NCI-H2029 treated with DMSO at 0.1 percent for 48 hours (cell line): ENCODE measurements around the gene MRC2.
A peak's percentile ranks its signal among the peaks of the same experiment; 100 is the strongest.
"Not testable (repeated sequence)": the region's sequence is repeated elsewhere in the genome, so short reads cannot be mapped to it uniquely, and the experiment has no call there.

ENCODE experiments used
- DNase-seq: peaks from one replicate; lab custom pipeline; 2025; lab: John Stamatoyannopoulos, UW

The MRC2 gene

DNA sequence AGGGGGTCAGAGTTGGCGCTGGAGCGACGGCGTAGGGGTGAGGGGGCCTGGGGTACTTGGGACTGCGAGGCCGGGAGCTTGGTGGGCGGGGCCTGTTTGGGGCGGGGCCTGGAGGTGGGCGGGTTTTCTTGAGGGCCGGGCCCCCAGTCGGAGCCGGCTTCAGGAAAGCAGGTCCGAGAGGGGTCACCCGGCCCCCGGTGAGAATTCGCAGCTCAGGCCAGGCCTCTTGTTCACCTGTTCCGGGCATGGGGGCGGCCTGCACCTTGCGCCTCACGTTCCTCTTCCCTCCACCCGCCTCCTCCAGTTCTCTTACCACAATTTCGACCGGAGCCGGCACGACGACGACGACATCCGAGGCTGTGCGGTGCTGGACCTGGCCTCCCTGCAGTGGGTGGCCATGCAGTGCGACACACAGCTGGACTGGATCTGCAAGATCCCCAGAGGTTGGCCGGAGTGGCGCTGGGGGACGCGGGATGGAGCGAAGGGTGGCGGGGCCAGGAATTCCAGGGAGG lies 52.5 kb downstream of the MRC2 start:
- DNase-seq, result no peak

DNA sequence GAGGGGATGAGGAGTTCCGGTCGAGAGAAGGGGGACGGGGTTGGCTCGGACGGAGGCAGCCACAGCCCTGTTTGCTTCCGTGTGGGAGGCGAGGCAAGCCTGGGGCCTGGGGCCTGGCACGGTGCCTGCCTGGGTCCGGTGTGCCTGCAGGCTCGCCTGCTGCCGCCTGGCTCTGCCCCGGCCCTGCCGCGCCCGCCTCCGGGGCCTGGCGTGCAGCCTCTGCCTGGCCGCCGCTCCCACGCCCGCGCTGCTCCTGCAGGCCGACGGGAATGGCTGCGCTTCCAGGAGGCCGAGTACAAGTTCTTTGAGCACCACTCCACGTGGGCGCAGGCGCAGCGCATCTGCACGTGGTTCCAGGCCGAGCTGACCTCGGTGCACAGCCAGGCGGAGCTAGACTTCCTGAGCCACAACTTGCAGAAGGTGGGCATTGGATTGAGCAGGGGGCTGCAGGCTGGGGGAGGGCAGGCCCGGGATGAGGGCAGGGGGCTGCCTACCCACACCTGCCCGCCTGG lies 53.1 kb downstream of the MRC2 start:
- DNase-seq, result peak; percentile 13

DNA sequence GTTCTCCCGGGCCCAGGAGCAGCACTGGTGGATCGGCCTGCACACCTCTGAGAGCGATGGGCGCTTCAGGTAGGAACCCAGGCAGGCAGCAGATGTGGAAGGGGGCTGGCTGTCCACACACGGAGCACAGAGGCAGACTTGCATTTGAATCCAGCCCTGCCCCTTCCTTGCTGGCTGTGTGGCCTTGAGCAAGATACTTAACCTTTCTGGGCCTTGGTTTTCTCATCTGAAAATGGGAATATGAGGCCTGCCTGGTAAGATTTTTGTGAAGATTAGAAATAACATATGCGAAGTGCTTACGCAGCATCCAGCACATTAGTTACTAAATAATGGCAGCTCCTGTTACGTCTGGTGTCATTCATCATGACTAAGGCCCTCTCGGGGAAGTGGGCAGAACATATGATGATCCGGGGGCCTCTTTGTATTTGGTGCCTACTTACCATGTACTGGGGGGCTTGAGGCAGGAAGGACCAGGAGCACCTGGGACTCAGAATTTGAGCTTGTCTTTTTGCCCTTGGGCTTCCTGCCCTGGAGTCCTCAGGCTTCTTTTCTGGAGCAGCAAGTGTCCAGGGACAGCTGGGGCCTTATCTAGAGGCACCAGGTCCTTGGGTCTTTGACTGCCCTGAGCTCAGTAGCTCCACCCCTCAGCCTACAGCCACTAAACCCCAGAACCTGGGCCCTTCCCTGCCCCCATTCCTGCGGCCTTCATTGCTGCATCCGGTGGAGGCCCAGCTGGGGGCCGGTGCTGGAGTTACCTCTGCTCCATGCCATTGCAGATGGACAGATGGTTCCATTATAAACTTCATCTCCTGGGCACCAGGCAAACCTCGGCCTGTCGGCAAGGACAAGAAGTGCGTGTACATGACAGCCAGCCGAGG lies 53.8 kb downstream of the MRC2 start:
- DNase-seq, result no peak

DNA sequence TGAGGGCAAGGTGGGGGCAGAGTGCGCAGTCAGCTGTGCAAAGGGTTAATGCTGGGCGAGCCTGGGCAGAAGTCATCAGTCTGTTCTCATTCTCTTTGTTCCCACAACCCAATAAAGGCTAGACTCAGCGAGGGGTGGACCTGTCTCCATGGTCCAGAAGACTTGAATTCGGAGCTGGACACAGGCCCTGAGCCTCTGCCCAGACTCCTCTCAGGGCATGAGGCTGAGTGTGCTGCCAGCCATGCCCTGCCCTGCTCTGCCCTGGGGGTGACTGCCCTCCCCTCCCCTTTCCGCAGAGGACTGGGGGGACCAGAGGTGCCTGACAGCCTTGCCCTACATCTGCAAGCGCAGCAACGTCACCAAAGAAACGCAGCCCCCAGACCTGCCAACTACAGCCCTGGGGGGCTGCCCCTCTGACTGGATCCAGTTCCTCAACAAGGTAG lies 54.5 kb downstream of the MRC2 start:
- DNase-seq, result no peak

DNA sequence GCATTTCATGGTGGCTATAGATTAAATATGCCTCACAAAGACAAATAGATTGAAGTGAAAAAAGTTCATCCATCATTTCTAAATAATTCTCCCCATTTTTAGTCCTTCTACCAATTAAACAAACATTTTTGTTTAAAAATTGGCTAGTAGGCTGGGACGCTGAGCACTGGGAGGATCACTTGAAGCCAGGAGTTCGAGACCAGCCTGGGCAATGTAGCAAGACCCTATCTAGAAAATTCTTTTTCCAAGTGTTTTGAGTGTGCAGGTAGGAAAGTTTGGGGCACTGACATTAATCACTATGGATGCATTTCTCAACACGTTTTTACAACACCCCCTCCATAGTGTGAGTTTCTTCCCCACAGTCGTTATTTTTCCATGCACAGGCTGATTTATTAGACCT lies 56.7 kb downstream of the MRC2 start:
- no peak for DNase-seq

DNA sequence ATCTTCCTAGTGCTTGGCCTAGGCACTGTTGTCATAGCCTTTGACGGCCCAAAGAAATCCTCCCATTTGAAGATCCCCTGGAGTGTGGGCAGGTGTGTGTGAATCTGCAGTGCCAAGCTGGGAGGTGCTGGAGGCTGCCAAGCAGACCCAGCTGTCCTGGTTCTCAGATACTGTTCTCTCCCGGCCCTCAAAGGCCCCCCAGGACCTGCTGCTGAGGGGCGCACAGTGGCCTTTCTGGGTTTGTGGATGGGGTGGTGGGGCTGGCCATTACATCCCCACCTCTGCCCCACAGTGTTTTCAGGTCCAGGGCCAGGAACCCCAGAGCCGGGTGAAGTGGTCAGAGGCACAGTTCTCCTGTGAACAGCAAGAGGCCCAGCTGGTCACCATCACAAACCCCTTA lies 60.5 kb downstream of the MRC2 start:
- DNase-seq, result no peak

DNA sequence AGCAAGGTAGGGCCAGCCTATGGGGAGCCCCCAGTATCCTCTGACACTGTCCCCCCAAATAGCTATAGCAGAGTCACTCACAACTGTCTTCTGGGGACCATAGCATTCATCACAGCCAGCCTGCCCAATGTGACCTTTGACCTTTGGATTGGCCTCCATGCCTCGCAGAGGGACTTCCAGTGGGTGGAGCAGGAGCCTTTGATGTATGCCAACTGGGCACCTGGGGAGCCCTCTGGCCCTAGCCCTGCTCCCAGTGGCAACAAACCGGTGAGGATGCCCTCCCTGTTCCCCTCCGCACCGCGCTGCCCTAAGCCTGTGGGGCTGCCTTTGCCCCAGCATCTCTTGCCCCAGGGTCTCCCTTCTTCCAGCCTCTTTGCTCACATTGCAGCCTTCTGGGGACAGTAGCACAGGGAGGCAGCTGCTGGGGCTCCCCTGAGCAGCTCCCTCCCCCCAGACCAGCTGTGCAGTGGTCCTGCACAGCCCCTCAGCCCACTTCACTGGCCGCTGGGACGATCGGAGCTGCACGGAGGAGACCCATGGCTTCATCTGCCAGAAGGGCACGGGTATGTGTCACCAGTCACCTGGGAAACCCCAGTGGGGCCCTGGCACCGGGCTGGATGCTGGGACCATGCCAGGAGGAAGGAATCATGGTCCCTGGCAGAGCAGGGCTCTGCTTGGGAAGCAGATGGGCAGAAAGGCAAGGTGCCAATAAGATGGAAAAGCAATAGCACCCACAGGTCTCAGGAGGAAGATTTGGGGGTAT lies 61.1 kb downstream of the MRC2 start:
- peak; percentile 14 for DNase-seq

DNA sequence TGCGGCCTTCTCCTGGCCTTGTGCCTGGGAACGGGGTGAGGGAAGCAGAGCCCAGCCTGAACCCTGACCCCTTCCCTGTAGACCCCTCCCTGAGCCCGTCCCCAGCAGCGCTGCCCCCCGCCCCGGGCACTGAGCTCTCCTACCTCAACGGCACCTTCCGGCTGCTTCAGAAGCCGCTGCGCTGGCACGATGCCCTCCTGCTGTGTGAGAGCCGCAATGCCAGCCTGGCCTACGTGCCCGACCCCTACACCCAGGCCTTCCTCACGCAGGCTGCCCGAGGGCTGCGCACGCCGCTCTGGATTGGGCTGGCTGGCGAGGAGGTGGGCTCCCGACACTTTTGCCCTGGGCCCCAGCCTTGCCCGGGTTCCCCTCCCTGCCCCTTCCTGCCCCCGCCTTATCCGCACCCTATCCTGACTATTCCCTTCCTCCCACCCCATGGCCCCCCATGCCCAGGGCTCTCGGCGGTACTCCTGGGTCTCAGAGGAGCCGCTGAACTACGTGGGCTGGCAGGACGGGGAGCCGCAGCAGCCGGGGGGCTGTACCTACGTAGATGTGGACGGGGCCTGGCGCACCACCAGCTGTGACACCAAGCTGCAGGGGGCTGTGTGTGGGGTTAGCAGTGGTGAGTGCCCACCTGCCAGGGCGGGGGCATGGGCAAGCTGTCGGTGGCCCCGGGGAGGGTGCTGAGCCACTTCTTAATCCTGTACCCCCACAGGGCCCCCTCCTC lies 62.1 kb downstream of the MRC2 start:
- no peak for DNase-seq

DNA sequence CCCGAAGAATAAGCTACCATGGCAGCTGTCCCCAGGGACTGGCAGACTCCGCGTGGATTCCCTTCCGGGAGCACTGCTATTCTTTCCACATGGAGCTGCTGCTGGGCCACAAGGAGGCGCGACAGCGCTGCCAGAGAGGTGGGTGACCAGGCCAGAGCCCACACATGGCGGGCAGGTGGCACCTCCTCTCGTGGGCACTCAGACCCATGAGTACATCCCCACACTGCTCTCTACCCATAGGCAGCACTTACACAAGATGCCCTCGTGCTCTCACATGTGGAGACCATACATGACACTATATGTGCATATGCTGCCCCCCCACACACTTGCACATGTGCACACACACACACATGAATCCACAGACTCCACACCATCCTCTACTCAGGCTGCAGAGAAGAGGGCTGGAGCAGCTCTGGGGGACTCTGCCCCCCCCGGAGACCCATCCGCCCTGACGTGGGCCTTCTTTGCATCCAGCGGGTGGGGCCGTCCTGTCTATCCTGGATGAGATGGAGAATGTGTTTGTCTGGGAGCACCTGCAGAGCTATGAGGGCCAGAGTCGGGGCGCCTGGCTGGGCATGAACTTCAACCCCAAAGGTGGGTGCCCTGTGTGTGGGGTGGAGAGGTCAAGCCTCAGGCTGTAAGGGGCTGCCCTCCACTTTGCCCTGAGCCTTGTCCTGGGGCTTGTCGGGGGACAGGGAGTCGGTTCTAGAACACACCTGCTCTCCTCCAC lies 62.9 kb downstream of the MRC2 start:
- DNase-seq, result no peak

DNA sequence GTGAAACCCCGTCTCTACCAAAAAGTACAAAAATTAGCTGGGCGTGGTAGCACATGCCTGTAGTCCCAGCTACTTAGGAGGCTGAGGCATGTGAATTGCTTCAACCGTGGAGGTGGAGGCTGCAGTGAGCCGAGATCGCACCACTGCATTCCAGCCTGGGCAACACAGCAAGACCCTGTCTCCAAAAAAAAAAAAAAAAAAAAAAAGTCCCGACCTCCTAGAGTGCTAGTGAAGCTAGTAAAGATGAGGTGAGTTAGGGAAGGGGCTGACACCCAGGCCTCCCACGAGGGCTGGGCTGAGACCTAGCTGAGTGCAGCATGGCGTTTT lies 64.1 kb downstream of the MRC2 start:
- not testable (repeated sequence) for DNase-seq

DNA sequence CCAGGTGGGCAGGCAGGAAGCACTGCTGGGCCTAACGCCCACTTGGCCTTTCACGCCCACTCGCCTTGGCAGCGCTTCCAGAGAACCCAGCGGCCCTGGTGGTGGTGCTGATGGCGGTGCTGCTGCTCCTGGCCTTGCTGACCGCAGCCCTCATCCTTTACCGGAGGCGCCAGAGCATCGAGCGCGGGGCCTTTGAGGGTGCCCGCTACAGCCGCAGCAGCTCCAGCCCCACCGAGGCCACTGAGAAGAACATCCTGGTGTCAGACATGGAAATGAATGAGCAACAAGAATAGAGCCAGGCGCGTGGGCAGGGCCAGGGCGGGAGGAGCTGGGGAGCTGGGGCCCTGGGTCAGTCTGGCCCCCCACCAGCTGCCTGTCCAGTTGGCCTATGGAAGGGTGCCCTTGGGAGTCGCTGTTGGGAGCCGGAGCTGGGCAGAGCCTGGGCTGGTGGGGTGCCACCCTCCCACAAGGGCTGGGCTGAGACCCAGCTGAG lies 64.7 kb downstream of the MRC2 start:
- DNase-seq, result no peak

DNA sequence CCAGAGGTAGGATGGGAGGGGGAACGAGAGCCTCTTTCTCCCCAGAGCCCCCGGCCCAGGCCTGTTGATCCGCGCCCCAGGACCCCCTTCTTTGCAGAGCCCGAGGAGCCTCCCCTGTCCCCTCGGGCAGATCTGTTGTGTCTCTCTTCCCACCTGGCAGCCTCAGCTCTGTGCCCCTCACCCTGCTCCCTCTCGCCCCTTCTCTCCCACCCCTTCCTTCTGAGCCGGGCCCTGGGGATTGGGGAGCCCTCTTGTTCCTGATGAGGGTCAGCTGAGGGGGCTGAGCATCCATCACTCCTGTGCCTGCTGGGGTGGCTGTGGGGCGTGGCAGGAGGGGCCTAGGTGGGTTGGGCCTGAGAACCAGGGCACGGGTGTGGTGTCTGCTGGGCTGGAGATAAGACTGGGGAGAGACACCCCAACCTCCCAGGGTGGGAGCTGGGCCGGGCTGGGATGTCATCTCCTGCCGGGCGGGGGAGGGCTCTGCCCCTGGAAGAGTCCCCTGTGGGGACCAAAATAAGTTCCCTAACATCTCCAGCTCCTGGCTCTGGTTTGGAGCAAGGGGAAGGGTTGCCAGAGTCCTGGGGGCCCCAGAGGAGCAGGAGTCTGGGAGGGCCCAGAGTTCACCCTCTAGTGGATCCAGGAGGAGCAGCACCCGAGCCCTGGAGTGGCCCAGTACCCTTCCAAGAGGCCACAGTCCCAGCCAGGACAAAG lies 65.4 kb downstream of the MRC2 start:
- DNase-seq, result no peak

DNA sequence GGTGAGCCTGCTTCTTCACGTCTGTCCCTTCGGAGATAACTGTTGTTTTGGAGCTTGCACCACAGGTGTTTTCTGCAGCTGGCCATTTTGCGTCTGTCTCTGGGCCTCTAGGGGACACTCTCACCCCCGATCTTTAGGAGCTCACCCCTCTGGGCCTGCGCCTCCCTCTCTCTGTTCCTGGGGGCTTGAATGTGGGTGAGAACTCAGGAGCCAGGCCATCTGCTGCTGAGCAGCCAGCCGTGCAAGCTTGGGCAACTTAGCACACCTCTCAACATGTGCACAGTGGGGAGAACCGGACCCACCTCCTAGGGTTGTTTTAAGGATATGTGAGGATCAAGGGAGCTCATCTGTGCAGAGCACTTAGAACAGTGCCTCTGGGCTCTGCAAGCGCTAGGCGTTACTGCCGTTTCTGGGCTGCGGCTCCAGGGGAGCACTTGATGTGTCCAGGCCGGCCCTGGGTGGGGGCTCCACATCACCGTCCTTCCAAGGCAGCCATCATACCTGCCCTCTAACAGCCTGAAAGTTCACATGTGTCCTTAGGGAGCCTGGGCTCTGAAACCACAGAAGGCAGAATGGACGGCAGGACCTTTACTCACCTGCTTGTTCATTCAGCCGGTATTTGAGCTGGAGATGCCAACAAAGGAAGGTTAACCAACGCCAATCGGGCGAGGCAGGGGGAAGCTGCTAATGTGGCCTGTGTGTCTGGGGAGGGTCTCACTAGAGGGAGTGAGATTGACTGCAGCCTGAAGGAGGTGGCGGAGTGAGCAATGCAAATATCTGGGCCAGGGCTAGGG lies 66.3 kb downstream of the MRC2 start:
- no peak for DNase-seq

DNA sequence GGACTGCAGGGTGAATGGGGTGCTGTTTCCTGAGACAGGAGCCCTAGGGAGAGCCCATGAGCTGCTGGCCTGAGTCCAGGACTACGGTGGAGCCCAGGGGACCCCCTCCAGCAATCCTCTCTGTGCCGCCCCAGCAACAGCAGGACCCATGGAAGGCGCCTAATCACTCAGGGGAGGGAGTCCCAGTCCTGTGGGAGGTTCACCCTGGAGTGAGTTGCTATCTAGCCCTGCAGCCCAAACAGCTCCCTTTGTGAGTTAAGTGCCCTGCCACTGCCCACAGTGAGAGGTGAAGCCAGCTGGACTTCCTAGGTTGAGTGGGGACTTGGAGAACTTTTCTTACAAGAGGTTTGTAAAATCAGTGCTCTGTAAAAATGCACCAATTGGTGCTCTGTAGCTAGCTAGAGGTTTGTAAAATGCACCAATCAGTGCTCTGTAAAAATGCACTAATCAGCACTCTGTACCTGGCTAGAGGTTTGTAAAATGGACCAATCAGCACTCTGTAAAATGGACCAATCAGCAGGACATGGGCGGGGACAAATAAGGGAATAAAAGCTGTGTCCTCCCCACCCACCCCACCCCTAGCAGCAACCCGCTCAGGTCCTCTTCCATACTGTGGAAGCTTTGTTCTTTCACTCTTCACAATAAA lies 67.7 kb downstream of the MRC2 start:
- not testable (repeated sequence) for DNase-seq

DNA sequence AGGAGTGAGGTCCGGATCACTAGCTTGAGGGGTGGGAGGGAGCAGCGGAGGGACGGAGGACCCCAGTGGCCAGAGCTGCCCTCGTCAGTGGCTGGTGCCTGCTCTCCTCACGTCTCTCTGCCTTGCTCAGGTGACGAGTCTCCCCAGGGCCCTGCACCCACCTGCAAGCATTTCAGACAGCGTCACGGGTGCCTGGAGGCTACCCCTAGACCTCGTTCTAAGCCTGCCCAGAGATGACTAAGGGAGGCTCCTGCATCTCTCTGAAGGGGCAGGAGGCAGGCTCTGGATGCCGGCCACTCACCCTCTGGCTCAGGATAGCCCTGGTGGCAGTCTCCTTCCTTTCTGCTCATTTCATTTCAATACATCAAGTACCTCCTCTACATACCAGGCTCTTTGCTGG lies 68.8 kb downstream of the MRC2 start:
- DNase-seq, result no peak

DNA sequence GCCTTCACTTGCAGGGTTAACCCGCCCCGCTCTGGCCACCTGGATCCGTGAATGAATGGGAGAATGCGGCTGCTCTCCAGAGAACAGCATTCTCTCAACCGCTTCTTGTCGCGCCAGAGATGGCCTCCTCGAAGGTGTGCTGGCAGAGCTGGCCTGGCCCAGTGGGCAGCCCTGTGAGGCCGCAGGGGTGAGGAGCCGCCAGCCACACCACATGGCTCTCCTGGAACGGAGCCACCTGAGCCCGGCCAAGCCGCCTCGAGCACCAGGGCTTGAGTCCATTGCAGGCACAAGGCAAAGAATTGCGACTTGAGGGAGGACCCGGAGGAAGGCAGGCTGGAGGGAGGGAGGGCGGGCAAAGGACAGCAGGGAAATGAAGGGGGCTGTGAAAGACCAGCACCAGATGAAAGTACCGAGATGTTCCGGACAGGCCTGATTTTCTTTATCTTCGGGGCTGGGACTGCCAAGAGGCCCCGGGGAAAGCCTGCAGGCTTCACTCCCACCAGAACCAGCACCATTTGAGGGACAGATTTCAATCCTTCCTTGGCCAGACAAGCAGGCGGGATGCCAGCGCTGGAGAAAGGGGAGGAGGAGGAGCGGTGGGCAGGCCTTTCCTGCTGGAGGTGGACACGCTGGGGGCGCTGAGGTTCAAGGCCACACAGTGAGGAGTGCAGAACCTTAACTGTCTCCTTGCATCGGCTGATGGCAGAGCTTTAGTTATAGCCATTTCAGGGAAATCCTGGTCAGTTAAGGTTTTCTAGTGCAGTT lies 69.4 kb downstream of the MRC2 start:
- DNase-seq, result no peak

DNA sequence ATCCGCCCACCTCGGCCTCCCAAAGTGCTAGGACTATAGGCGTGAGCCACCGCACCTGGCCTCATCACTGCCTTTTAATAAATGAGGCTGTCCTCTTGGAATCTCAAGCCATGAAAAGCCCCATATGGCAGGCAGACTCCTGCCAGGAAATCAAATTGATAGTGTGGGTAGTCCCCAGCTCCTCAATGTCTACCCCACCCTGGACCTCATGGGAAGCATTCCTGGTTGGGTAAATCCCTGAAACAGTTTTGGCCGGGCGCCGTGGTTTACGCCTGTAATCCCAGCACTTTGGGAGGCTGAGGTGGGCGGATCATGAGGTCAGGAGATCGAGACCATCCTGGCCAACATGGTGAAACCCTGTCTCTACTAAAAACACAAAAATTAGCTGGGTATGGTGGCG lies 71.0 kb downstream of the MRC2 start:
- not testable (repeated sequence) for DNase-seq

DNA sequence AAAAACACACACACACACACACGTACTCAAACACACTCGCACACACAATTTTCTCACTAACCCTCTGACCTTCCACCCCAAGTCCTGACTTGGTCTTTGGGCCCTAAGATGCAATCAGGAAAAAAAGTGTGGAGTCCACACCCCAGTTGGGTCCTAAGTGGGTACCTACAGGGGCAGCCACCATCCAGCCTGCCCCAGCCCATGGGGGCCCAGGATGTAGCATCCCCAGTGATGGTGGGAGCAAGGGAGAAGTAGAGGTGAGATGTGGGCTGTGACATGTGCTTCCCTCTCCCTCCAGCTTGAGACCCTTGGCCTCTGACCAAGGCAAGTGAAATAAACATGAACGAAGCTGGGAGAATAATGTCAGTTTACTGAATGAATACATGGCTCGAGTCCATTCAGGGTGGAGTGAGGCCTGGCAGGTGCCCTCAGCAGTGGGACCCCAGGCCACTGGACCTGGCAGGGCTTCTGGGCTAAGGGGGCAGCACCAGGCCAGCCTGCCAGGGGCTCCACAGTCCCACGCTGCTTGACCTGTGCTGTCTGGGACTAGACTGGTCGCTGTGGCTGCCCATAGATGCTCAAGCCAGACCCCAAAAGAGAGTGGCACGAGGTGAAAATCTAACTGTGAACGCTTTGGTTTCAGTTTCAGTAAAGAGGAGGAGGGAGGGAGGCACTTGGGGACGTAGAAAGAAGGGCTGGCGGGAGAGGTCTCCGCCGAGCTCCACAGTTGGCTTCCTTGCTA lies 73.7 kb downstream of the MRC2 start:
- no peak for DNase-seq
